ENCODE data around the gene TNS3.
A peak's percentile ranks its signal among the peaks of the same experiment; 100 is the strongest.

The TNS3 gene

GRCh38 chr7:47521816-47522561, 59.9 kb downstream of the TNS3 start:
- DNase-seq (ENCODE audit: low spot score) = no peak

- no peak for DNase-seq (ENCODE audit: low spot score)
Measured at GRCh38 chr7:47521011-47521795, 60.7 kb downstream of the TNS3 start.

- peak; percentile 89 for DNase-seq (ENCODE audit: low spot score)
Measured at GRCh38 chr7:47520406-47520805, 61.5 kb downstream of the TNS3 start.

GRCh38 chr7:47518827-47519226, 63.1 kb downstream of the TNS3 start:
- peak; percentile 70 for DNase-seq (ENCODE audit: low spot score)

- DNase-seq (ENCODE audit: low spot score) = no peak
Measured at GRCh38 chr7:47517821-47518480, 64.0 kb downstream of the TNS3 start.

GRCh38 chr7:47516985-47517600, 64.8 kb downstream of the TNS3 start:
- DNase-seq (ENCODE audit: low spot score) = no peak

GRCh38 chr7:47516386-47516785, 65.5 kb downstream of the TNS3 start:
- no peak for DNase-seq (ENCODE audit: low spot score)

GRCh38 chr7:47515305-47515834, 66.5 kb downstream of the TNS3 start:
- no peak for DNase-seq (ENCODE audit: low spot score)

GRCh38 chr7:47514818-47515217, 67.1 kb downstream of the TNS3 start:
- no peak for DNase-seq (ENCODE audit: low spot score)

GRCh38 chr7:47514367-47514766, 67.5 kb downstream of the TNS3 start:
- no peak for DNase-seq (ENCODE audit: low spot score)

- peak; percentile 71 for DNase-seq (ENCODE audit: low spot score)
Measured at GRCh38 chr7:47513741-47514241, 68.1 kb downstream of the TNS3 start.

- no peak for DNase-seq (ENCODE audit: low spot score)
Measured at GRCh38 chr7:47512481-47513176, 69.3 kb downstream of the TNS3 start.

GRCh38 chr7:47511699-47512370, 70.1 kb downstream of the TNS3 start:
- DNase-seq (ENCODE audit: low spot score) = no peak

- DNase-seq (ENCODE audit: low spot score) = no peak
Measured at GRCh38 chr7:47510786-47511185, 71.1 kb downstream of the TNS3 start.

- no peak for DNase-seq (ENCODE audit: low spot score)
Measured at GRCh38 chr7:47510192-47510591, 71.7 kb downstream of the TNS3 start.

GRCh38 chr7:47509571-47509970, 72.3 kb downstream of the TNS3 start:
- no peak for DNase-seq (ENCODE audit: low spot score)

- DNase-seq (ENCODE audit: low spot score) = no peak
Measured at GRCh38 chr7:47508389-47509380, 73.2 kb downstream of the TNS3 start.

GRCh38 chr7:47507522-47507921, 74.4 kb downstream of the TNS3 start:
- DNase-seq (ENCODE audit: low spot score) = no peak
